ENCODE measurements around the gene PWP2. TPM values are rescaled to one million over a fixed set of nuclear protein-coding genes. Genes with fewer than 3 reads are reported as not detected.
A peak's percentile ranks its signal among the peaks of the same experiment; 100 is the strongest.

The PWP2 gene
- total RNA-seq, 4 donors from 2014 or later: 1.9 to 10.8 (median 6.7) TPM

GRCh38 chr21:44083631-44084291, 23.4 kb upstream of the PWP2 start:
- Histone ChIP-seq H3K27ac (replicated peaks in 1 of 4) (peak overlapping the region in 3 of 4 donors; percentile 11 to 34 (median 18)), H3K4me3 (no peak overlapping the region), H3K9me3 (no peaks in the 10 kb centered on the region), H3K27me3 (no peaks in the 10 kb centered on the region), H3K36me3 (peaks cover 49 to 98% (median 81%) of the 10 kb centered on the region in 4 donors), H3K4me1 (peaks cover 12 to 48% (median 25%) of the 10 kb centered on the region in 4 donors)
- DNase-seq (ENCODE audit: extremely low spot score): no peak
- intact Hi-C loops (cut with DNase I): no loop called here
- 88% methylated on average over 14 of the region's 16 CpGs for WGBS
- no peak for TF ChIP-seq POLR2AphosphoS5 (IDR thresholded peaks at IDR 0.05)
- no peak for TF ChIP-seq EP300 (IDR thresholded peaks at IDR 0.05)
- TF ChIP-seq CTCF (IDR thresholded peaks at IDR 0.05): no peak
- no peak for TF ChIP-seq POLR2A (IDR thresholded peaks at IDR 0.05; ENCODE audit: low read depth)

- no peak for DNase-seq (ENCODE audit: extremely low spot score)
- Histone ChIP-seq H3K4me1 (peaks cover 12 to 48% (median 25%) of the 10 kb centered on the region in 4 donors), H3K27me3 (no peaks in the 10 kb centered on the region), H3K9me3 (no peaks in the 10 kb centered on the region), H3K36me3 (peaks cover 47 to 98% (median 81%) of the 10 kb centered on the region in 4 donors), H3K4me3 (no peak overlapping the region), H3K27ac (replicated peaks in 1 of 4) (peak overlapping the region in 2 of 4 donors; percentile 11 to 18)
- no peak for TF ChIP-seq CTCF (IDR thresholded peaks at IDR 0.05)
- no peak for TF ChIP-seq POLR2AphosphoS5 (IDR thresholded peaks at IDR 0.05)
- no peak for TF ChIP-seq POLR2A (IDR thresholded peaks at IDR 0.05; ENCODE audit: low read depth)
- no peak for TF ChIP-seq EP300 (IDR thresholded peaks at IDR 0.05)
- 93% methylated on average over 7 of the region's 7 CpGs for WGBS
- intact Hi-C loops (cut with DNase I): no loop called here
Observed at GRCh38 chr21:44084496-44085241, 22.5 kb upstream of the PWP2 start.

GRCh38 chr21:44085491-44086321, 21.5 kb upstream of the PWP2 start:
- DNase-seq (ENCODE audit: extremely low spot score): no peak
- intact Hi-C loops (cut with DNase I): no loop called here
- Histone ChIP-seq H3K27ac (replicated peaks in 1 of 4) (peak overlapping the region in 2 of 4 donors; percentile 53 to 62), H3K4me3 (no peak overlapping the region), H3K4me1 (peaks cover 12 to 48% (median 25%) of the 10 kb centered on the region in 4 donors), H3K27me3 (no peaks in the 10 kb centered on the region), H3K36me3 (peaks cover 46 to 98% (median 83%) of the 10 kb centered on the region in 4 donors), H3K9me3 (no peaks in the 10 kb centered on the region)
- TF ChIP-seq CTCF (IDR thresholded peaks at IDR 0.05): no peak
- WGBS: 84% methylated on average over 15 of the region's 15 CpGs

- H3K4me3 ChIP-seq: no peak overlapping the region
- peak overlapping the region in 3 of 4 donors; percentile 3 to 62 (median 53) for H3K27ac ChIP-seq (replicated peaks in 1 of 4)
- H3K27me3 ChIP-seq: no peaks in the 10 kb centered on the region
- DNase-seq (ENCODE audit: extremely low spot score): no peak
- TF ChIP-seq POLR2A (IDR thresholded peaks at IDR 0.05; ENCODE audit: low read depth) (no peak), CTCF (IDR thresholded peaks at IDR 0.05) (no peak), POLR2AphosphoS5 (IDR thresholded peaks at IDR 0.05) (no peak), EP300 (IDR thresholded peaks at IDR 0.05) (no peak)
- peaks cover 12 to 48% (median 25%) of the 10 kb centered on the region in 4 donors for H3K4me1 ChIP-seq
- peaks cover 46 to 98% (median 83%) of the 10 kb centered on the region in 4 donors for H3K36me3 ChIP-seq
- WGBS: 89% methylated on average over 11 of the region's 21 CpGs
- no peaks in the 10 kb centered on the region for H3K9me3 ChIP-seq
- intact Hi-C loops (cut with DNase I): no loop called here
Observed at GRCh38 chr21:44086636-44087425, 20.4 kb upstream of the PWP2 start.

Measured in esophagus muscularis mucosa (tissue), 4 donors.